CD4-positive, alpha-beta T cell treated with Interleukin-17A for 1 hour (primary cell): ENCODE results near the gene LMTK2.

Experiments used
- DNase-seq: peaks from one replicate; pipeline ENCODE4 v3.0.0-alpha.2; 2020

The LMTK2 gene

GRCh38 chr7:98138672-98139071 is 32.0 kb downstream of the LMTK2 start:
- no peak for DNase-seq

- DNase-seq = no peak
These were observed 36.0 kb downstream of the LMTK2 start for GRCh38 chr7:98142658-98143057.

- no peak for DNase-seq
These were observed 41.9 kb downstream of the LMTK2 start for GRCh38 chr7:98148607-98149006.

- no peak for DNase-seq
These were observed 42.5 kb downstream of the LMTK2 start for GRCh38 chr7:98149116-98149692.

- no peak for DNase-seq
These were observed 45.2 kb downstream of the LMTK2 start for GRCh38 chr7:98151884-98152283.

- no peak for DNase-seq
These were observed 50.0 kb downstream of the LMTK2 start for GRCh38 chr7:98156700-98157099.

GRCh38 chr7:98157761-98158160 is 51.1 kb downstream of the LMTK2 start:
- no peak for DNase-seq

- DNase-seq = no peak
These were observed 56.1 kb downstream of the LMTK2 start for GRCh38 chr7:98162758-98163157.

- no peak for DNase-seq
These were observed 56.6 kb downstream of the LMTK2 start for GRCh38 chr7:98163269-98163668.

- DNase-seq = no peak
These were observed 57.2 kb downstream of the LMTK2 start for GRCh38 chr7:98163704-98164494.

- DNase-seq = peak; percentile 48
These were observed 59.4 kb downstream of the LMTK2 start for GRCh38 chr7:98165827-98166667.

GRCh38 chr7:98166668-98166970 is 60.0 kb downstream of the LMTK2 start:
- no peak for DNase-seq

GRCh38 chr7:98167653-98168052 is 61.0 kb downstream of the LMTK2 start:
- DNase-seq = no peak

- DNase-seq = peak; percentile 79
These were observed 61.7 kb downstream of the LMTK2 start for GRCh38 chr7:98168181-98168903.

- DNase-seq = no peak
These were observed 62.4 kb downstream of the LMTK2 start for GRCh38 chr7:98168904-98169621.

GRCh38 chr7:98170966-98171365 is 64.3 kb downstream of the LMTK2 start:
- DNase-seq = no peak

- DNase-seq = no peak
These were observed 64.8 kb downstream of the LMTK2 start for GRCh38 chr7:98171449-98171848.

- no peak for DNase-seq
These were observed 67.9 kb downstream of the LMTK2 start for GRCh38 chr7:98174334-98175259.

GRCh38 chr7:98175260-98175940 is 68.7 kb downstream of the LMTK2 start:
- DNase-seq = no peak

GRCh38 chr7:98177553-98177952 is 70.9 kb downstream of the LMTK2 start:
- no peak for DNase-seq

GRCh38 chr7:98178321-98178720 is 71.7 kb downstream of the LMTK2 start:
- no peak for DNase-seq
